Thyroid gland (tissue), 4 donors: Measurements from ENCODE around the gene MS4A6E.

ENCODE experiments used
- CTCF ChIP-seq, 6 experiments: fragments of 200-600 bp in 3 of 6; fragments of 450-650 bp in 3 of 6; sonication (generic) in 3 of 6; IDR thresholded peaks; one replicate each; pipeline ENCODE4 v1.5.1; 2016 to 2019; ENCODE audit warnings: antibody characterized with exemption in 6 of 6, mild to moderate bottlenecking in 2 of 6, inconsistent platforms in 1 of 6, moderate library complexity in 1 of 6
- POLR2A ChIP-seq, 2 donors: fragments of 450-650 bp; IDR thresholded peaks; one replicate each; pipeline ENCODE4 v1.6.1; 2017; ENCODE audit warnings: antibody characterized with exemption in 2 of 2, mild to moderate bottlenecking in 2 of 2, moderate library complexity in 1 of 2

- TF ChIP-seq POLR2A (IDR thresholded peaks at IDR 0.05) (no peak), CTCF (IDR thresholded peaks at IDR 0.05) (no peak)
Observed at GRCh38 chr11:60281485-60281884, 45.6 kb upstream of the MS4A6E start.
